HG03159 (cell line): ENCODE data around the gene ZNF511.

Experiments used
- ATAC-seq: cut with Tn5 transposase; IDR thresholded peaks from one replicate; pipeline ENCODE4 v1.9.1; 2021; ENCODE audit warnings: mild to moderate bottlenecking, moderate library complexity; ENCODE audit not compliant: unreplicated experiment

The ZNF511 gene

DNA sequence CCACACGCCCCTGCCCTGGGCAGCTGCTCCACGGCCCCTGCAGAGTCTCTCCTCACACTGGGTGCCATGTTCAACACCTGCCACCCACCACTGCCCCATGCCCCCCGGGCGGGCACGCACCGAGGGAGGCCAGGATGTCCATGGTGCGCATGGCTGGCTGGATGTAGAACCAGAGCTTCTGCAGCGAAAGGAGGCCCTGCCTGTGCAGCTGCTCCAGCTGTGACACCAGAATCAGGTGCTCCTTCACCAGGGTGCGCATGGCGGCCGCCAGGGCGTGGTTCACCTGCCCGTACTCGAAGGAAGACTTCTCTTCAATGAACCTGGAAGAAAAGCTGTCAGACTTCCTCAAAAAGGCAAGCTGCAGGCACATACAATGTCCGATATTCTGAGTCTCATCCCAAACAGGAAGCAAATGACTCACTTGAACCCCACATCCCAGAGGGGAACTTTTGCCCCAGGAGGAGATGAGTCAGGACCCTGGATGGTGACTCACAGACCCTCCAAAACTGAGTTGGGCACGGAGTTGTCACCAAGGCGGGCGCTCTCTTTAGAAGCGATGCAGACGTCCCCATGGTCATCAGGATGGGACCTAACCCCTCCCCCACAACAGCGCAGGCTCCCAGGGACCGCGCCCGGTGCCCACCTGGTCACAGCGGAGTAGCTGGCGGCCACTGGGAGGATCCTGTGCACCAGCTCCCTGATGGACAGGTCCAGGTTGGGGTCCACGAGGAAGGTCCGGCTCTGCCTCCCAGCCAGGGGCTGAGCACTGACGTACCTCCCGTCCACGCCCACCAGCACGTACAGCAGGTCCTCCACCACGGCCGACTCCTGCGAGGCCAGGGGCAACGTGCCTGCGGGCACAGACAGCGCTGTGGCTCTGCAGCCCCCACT is 15.6 kb upstream of the ZNF511 start:
- no peak for ATAC-seq

GRCh38 chr10:133293810-133294119 is 14.9 kb upstream of the ZNF511 start:
- ATAC-seq: no peak

DNA sequence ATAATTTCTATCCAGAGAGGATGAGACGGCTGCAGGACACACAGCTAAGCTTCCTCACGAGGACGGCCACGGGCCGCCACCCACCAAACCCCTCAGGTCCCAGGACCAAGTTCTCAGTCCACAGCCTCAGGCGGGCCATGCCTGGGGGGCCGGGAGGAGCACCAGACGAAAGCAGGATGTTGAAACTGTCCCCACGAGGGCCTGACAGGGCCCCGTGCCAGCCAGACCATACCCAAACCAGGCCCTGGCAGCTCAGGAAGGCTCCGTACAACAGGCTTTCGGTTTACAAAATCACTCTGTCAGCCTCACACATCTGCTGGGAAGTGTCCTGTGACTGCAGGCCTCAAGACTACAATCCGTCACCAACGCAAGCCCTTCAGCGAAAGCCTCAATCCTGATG is 14.5 kb upstream of the ZNF511 start:
- ATAC-seq: no peak

DNA sequence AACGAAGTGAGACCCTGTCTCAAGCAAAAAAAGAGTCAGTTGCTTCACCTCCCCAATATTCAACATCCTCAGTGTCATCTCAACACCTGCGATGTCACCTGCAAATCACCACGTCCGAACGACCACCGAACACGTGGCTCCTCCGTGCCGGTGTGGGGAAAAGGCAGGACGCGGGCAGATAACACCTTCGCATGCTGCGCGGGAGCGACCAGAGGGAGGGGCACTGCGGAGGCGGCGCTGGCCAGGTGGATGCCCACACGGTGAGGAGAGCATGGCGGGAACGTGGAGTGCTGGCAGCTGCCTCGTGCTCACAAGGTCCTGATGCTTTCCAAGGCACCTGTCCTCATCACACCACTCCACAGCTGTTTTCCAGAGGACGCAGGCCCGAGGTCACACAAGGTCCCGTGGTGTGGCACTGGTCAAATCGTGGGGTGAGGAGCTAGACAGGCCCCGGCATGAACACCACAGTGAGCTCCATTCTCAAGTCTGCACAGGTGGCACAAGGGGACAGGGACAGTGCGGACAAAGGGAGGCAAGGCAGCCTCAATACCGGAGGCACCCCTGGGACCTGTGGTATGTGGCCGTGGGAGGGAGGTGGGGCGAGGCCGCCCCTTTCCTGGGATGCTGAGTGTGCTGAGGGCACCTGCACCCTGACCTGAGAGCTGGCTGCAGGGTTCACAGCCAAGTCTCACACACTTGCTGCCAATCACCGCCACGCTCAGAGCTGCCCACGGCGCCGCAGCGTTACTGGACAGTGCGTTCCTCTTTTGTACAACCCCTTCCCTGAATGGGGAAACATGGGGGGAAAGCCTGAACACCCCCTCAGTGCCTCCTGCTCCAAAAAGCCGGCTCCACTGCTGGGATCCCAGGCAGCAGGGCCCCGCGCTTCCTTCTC is 13.0 kb upstream of the ZNF511 start:
- ATAC-seq: no peak

DNA sequence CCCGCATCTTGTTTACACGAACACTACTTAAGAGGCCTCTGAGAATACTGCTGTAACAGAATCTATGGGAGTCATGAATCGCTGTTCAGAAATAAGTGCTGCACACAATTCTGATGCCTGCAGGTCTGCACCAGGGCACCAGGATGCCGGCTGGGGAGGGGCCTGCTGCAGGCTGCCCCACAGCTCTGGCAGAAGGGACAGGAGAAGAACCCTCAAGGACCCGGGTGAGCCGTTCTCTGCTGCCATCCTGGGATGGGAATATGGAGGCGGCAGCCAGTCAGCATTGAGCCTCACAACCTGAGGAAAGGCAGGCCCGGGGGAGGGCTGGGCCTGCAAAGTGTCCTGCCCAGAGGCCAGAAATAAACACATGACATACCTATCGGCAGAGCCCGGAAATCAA is 11.2 kb upstream of the ZNF511 start:
- no peak for ATAC-seq

- no peak for ATAC-seq
These were observed 10.2 kb upstream of the ZNF511 start for GRCh38 chr10:133298466-133298865.

DNA sequence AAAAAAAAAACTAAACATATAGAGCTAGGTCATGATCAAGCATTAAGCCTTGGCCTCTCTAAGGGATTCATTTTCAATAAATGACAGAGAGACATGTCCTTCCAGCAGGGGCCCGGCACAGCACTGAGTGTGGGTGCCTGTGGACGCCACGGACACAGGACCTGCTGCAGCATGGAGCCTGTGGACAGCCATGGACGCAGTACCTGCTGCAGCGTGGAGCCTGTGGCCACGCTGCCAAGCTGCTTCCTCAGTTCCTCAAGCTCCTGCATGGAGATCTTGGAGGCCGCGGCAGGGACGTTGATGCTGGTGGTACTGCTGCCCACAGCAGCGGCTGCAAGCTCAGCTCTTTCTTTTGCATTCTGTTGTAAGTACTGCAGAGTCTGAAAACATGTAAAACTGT is 9.5 kb upstream of the ZNF511 start:
- no peak for ATAC-seq

GRCh38 chr10:133299738-133300137 is 9.0 kb upstream of the ZNF511 start:
- ATAC-seq: no peak

- ATAC-seq: no peak
These were observed 6.5 kb upstream of the ZNF511 start for GRCh38 chr10:133302230-133302629.

- no peak for ATAC-seq
These were observed 5.5 kb upstream of the ZNF511 start for GRCh38 chr10:133303206-133303605.

DNA sequence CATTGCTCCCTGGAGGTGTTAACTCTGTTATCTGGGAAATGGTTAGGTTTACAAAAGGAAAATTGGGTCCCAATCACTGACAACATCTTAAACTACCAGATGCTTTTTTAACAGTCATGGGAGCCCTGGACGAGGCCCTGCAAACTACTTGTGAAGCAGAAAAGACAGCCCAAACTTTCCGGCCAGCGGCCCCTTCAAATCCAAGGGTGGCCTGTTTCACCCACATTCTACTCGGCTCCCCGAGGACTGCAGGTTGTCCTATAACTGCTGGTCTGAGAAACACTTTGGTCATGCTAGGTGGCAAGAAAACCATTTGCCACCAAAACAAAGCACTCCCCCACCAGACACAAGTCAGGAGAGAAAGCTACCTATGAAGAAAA is 2.6 kb upstream of the ZNF511 start:
- no peak for ATAC-seq

- ATAC-seq: no peak
These were observed 1.8 kb upstream of the ZNF511 start for GRCh38 chr10:133306941-133307379.

- peak; percentile 47 for ATAC-seq
These were observed 816 bp upstream of the ZNF511 start for GRCh38 chr10:133307776-133308420.

DNA sequence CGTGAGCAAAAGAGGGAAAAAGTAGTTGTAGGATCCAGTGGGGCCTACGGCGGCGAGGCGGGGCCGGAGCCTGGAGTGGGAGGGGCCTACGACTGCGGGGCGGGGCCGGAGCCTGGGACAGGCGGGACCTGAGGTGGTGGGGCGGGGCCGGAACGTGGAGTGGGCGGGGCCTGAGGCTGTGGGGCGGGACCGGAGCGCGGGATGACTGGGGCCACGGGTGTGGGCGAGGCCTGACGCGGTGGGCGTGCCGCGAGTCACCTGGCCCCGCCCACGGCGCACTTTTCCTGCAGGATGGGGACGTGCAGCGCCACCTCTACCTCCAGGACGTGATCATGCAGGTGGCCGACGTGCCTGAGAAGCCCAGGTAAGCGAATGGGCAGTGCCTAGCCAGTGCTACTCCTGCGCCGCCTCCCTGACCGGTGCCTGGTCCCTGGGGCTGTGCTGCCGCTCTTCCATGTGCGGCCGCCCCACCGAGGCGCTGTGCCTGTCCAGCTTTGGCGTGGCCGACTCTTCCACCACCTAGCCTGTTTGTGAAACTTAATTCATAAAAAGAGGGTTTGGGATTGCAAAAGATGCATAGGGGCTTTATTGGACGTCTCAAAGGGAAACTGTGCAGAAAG is 496 bp downstream of the ZNF511 start:
- ATAC-seq: peak; percentile 63

- ATAC-seq: no peak
These were observed 1.1 kb downstream of the ZNF511 start for GRCh38 chr10:133309720-133310398.

- ATAC-seq: no peak
These were observed 1.7 kb downstream of the ZNF511 start for GRCh38 chr10:133310399-133310755.

- ATAC-seq: no peak
These were observed 2.1 kb downstream of the ZNF511 start for GRCh38 chr10:133310789-133311188.

GRCh38 chr10:133311570-133311969 is 2.9 kb downstream of the ZNF511 start:
- ATAC-seq: no peak

- no peak for ATAC-seq
These were observed 3.5 kb downstream of the ZNF511 start for GRCh38 chr10:133312016-133312768.

DNA sequence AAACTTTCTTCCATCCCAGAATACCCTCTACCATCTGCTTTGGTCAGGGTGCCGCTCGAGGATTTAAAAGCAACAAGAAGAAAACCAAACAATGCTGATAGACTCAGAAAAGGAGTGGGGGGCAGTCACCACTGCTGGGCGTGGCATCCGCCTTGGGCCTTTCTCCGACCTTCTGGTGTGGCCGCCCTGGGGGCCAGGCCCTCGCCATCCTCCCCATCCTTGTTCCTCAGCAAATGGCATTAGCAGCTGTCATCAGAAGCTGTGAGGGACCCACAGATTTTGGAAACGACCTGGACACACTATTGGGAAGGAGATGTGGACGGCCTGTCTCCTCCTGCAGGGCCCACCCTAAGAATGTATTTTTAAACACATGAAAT is 4.0 kb downstream of the ZNF511 start:
- ATAC-seq: no peak
